GM23338 (cell line): ENCODE results near the gene EXD3. TPM values are rescaled to one million over a fixed set of nuclear protein-coding genes. Genes with fewer than 3 reads are reported as not detected.

ENCODE experiments used
- ATAC-seq: fragments of 200-7000 bp; cut with Tn5 transposase; 3 replicates; pipeline ENCODE4 v1.9.1; 2020
- DNase-seq: peaks from one replicate; pipeline ENCODE4 v3.0.0-alpha.2; 2015; ENCODE audit warnings: low spot score
- H2AFZ ChIP-seq: fragments of 200-600 bp; sonication (generic); 2 replicates; pipeline ENCODE4 v1.8.0; 2016; ENCODE audit warnings: antibody characterized with exemption, mild to moderate bottlenecking, moderate library complexity
- H3F3A ChIP-seq: fragments of 200-600 bp; sonication (generic); replicated peaks from 2 replicates; pipeline ENCODE4 v1.8.0; 2017; ENCODE audit warnings: antibody characterized with exemption, mixed run types, low read depth
- H3K27ac ChIP-seq: fragments of 200-600 bp; sonication (generic); 2 replicates; pipeline ENCODE4 v1.6.1; 2016; ENCODE audit warnings: low read depth
- H3K27me3 ChIP-seq: fragments of 200-600 bp; sonication (generic); 2 replicates; pipeline ENCODE4 v1.8.0; 2016; ENCODE audit warnings: mild to moderate bottlenecking, mixed run types, moderate library complexity; ENCODE audit not compliant: insufficient read depth
- H3K36me3 ChIP-seq: fragments of 200-600 bp; sonication (generic); 2 replicates; pipeline ENCODE4 v1.8.0; 2016; ENCODE audit warnings: mild to moderate bottlenecking; ENCODE audit not compliant: insufficient read depth
- H3K4me1 ChIP-seq: fragments of 200-600 bp; sonication (generic); 2 replicates; pipeline ENCODE4 v1.8.0; 2016; ENCODE audit warnings: mild to moderate bottlenecking, moderate library complexity; ENCODE audit not compliant: insufficient read depth
- H3K4me2 ChIP-seq: fragments of 200-600 bp; sonication (generic); 2 replicates; pipeline ENCODE4 v1.7.1; 2017; ENCODE audit warnings: mixed run types
- H3K4me3 ChIP-seq: fragments of 200-600 bp; sonication (generic); 2 replicates; pipeline ENCODE4 v1.6.1; 2016; ENCODE audit warnings: mixed run types
- H3K79me2 ChIP-seq: fragments of 200-600 bp; sonication (generic); replicated peaks from 2 replicates; pipeline ENCODE4 v1.8.0; 2017; ENCODE audit warnings: mild to moderate bottlenecking; ENCODE audit not compliant: insufficient read depth
- H3K9me2 ChIP-seq: fragments of 200-600 bp; sonication (generic); 2 replicates; pipeline ENCODE4 v1.8.0; 2017; ENCODE audit not compliant: insufficient read depth
- H4K20me1 ChIP-seq: fragments of 200-600 bp; sonication (generic); replicated peaks from 2 replicates; pipeline ENCODE4 v1.8.0; 2017; ENCODE audit warnings: mild to moderate bottlenecking; ENCODE audit not compliant: insufficient read depth
- H3K27ac Mint-ChIP-seq: 2 replicates; pipeline ENCODE4 v1.8.0; 2020; ENCODE audit warnings: inconsistent platforms, mild to moderate bottlenecking, moderate library complexity, mixed read lengths
- H3K27me3 Mint-ChIP-seq: 3 replicates; pipeline ENCODE4 v1.8.0; 2022; ENCODE audit warnings: low read depth, mild to moderate bottlenecking, moderate library complexity, mixed read lengths, inconsistent platforms; ENCODE audit not compliant: insufficient read depth, poor library complexity
- H3K36me3 Mint-ChIP-seq: 3 replicates; pipeline ENCODE4 v1.8.0; 2021; ENCODE audit warnings: low read depth, mild to moderate bottlenecking, inconsistent platforms, moderate library complexity, mixed read lengths
- H3K4me1 Mint-ChIP-seq: 3 replicates; pipeline ENCODE4 v1.8.0; 2020; ENCODE audit warnings: mild to moderate bottlenecking, inconsistent platforms, mixed read lengths
- H3K4me3 Mint-ChIP-seq: 3 replicates; pipeline ENCODE4 v1.8.0; 2021; ENCODE audit warnings: moderate library complexity, mild to moderate bottlenecking, inconsistent platforms, mixed read lengths
- H3K9me3 Mint-ChIP-seq: 3 replicates; pipeline ENCODE4 v1.8.0; 2020; ENCODE audit warnings: moderate library complexity, mild to moderate bottlenecking, inconsistent platforms, mixed read lengths
- EZH2 ChIP-seq: fragments of 200-600 bp; sonication (generic); IDR thresholded peaks from one replicate; pipeline ENCODE4 v1.8.0; 2017; ENCODE audit warnings: antibody characterized with exemption, mild to moderate bottlenecking, low read depth; ENCODE audit not compliant: unreplicated experiment
- NANOG ChIP-seq: IDR thresholded peaks from 2 replicates; pipeline ENCODE4 v1.6.1; 2016; ENCODE audit warnings: antibody characterized with exemption, borderline replicate concordance
- POLR2AphosphoS5 ChIP-seq: IDR thresholded peaks from 2 replicates; pipeline ENCODE4 v1.6.1; 2016; ENCODE audit warnings: antibody characterized with exemption, low read depth
- ZNF331 ChIP-seq: fragments of 250-450 bp; sonication (Bioruptor Pico); IDR thresholded peaks from 2 replicates; pipeline ENCODE4 v1.5.0; 2020; ENCODE audit warnings: low read depth, mild to moderate bottlenecking, moderate library complexity
- polyA plus RNA-seq: library from polyadenylated mRNA; unstranded; fragments of >200 nt; fragmentation: Nextera tagmentation; extraction: Ambion mirVana; gene quantifications from 2 replicates; pipeline ENCODE4 v1.2.1, GENCODE V29; 2016
- total RNA-seq: library from RNA; depleted of rRNA; stranded (reverse); fragments of >200 nt; shearing (Covaris generic); gene quantifications from 2 replicates; pipeline ENCODE4 v1.2.3, GENCODE V29; 2014
- TF ChIP-seq, protein P1 (sequence below): IDR thresholded peaks from one replicate; pipeline ENCODE4 v1.6.1; 2018; ENCODE audit warnings: antibody characterized with exemption; ENCODE audit not compliant: unreplicated experiment
- TF ChIP-seq, protein P2 (sequence below): fragments of 250-450 bp; sonication (Bioruptor Pico); IDR thresholded peaks from 2 replicates; pipeline ENCODE4 v1.5.0; 2020; ENCODE audit warnings: mild to moderate bottlenecking, moderate library complexity
- TF ChIP-seq, protein P3 (sequence below): IDR thresholded peaks from 2 replicates; pipeline ENCODE4 v1.6.1; 2016; ENCODE audit warnings: antibody characterized with exemption

EXD3 gene
- total and polyA plus RNA-seq, 2 experiments from 2014 or later = 3.6 to 9.7 TPM

DNA sequence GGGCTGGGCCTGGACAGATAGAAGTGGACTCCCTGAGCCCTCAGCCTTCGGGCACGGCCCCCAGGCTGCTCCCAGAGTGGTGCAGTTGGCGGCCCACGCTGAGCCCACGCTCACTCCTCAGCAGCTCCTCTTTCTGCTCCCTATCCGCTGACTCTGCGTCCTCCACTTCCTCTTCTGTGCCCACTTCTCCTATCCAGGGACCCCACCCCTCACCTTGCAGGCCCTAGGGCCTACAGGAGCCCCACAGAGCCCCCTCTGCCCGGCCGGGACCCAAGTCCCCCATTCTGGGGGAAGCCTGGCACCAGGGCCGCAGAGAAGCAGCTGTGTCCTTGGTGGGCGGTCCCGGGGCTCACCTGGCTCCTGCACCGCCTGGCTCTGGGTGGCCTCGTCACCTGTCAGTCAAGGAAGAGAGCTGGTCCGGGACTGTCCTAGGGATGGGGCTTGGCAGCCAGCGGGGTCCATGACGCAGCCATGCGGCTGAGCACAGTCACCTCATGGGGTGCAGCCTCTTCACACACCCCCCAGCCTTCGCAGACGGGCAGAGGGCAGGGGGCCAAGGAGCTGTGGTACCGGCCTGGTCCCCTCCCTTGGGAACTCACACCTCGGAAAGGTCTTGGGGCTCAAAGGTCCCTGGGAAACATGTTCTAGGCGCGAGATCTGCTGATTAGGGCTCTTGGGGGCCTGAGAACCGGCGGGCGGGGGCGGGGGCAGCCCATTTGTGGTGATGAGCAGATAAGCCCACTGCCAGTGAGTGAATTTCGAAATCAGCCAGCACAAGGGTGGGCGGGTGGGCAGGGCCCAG, 115.5 kb downstream of the EXD3 start (continued):
- TF ChIP-seq POLR2AphosphoS5 = no peak
- TF ChIP-seq, protein P1, sequence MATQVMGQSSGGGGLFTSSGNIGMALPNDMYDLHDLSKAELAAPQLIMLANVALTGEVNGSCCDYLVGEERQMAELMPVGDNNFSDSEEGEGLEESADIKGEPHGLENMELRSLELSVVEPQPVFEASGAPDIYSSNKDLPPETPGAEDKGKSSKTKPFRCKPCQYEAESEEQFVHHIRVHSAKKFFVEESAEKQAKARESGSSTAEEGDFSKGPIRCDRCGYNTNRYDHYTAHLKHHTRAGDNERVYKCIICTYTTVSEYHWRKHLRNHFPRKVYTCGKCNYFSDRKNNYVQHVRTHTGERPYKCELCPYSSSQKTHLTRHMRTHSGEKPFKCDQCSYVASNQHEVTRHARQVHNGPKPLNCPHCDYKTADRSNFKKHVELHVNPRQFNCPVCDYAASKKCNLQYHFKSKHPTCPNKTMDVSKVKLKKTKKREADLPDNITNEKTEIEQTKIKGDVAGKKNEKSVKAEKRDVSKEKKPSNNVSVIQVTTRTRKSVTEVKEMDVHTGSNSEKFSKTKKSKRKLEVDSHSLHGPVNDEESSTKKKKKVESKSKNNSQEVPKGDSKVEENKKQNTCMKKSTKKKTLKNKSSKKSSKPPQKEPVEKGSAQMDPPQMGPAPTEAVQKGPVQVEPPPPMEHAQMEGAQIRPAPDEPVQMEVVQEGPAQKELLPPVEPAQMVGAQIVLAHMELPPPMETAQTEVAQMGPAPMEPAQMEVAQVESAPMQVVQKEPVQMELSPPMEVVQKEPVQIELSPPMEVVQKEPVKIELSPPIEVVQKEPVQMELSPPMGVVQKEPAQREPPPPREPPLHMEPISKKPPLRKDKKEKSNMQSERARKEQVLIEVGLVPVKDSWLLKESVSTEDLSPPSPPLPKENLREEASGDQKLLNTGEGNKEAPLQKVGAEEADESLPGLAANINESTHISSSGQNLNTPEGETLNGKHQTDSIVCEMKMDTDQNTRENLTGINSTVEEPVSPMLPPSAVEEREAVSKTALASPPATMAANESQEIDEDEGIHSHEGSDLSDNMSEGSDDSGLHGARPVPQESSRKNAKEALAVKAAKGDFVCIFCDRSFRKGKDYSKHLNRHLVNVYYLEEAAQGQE = no peak

DNA sequence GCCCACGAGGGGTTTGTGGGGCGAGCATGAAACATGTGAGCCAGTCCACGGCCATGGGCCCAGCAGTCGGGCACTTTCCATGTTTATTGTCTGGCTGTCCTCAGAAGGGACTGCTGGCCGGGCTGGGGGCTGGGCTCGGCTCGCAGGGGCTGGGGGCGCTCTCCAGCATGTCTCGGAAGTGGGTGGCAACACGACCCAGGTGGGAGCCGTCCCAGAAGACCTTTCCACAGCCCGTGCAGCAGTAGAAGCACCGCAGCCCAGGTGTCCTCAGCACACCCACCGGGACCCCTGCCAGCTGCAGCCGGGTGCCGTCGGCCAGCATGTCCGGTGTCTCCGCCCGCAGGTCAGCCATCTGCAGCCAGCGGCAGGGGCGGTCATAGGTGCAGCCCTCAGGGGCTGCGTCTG, 116.1 kb downstream of the EXD3 start:
- DNase-seq (no peak), ATAC-seq (no peak)
- Histone ChIP-seq H3K27me3 (peaks cover 13% of the 10 kb centered on the region), H3K4me3 (no peak overlapping the region), H3K4me1 (peaks cover 21% of the 10 kb centered on the region; the same call in 1 of the 2 replicates), H3K79me2 (no peaks in the 10 kb centered on the region), H3K9me2 (no peaks in the 10 kb centered on the region), H4K20me1 (no peaks in the 10 kb centered on the region), H3K36me3 (no peaks in the 10 kb centered on the region), H2AFZ (no peak overlapping the region), H3K4me2 (no peak overlapping the region), H3F3A (peaks cover 8% of the 10 kb centered on the region), H3K27ac (no peak overlapping the region)
- peaks cover 25% of the 10 kb centered on the region for H3K4me1 Mint-ChIP-seq
- H3K27ac Mint-ChIP-seq = no peak overlapping the region
- no peak overlapping the region for H3K4me3 Mint-ChIP-seq
- no peaks in the 10 kb centered on the region for H3K36me3 Mint-ChIP-seq
- H3K9me3 Mint-ChIP-seq = no peaks in the 10 kb centered on the region
- H3K27me3 Mint-ChIP-seq = peaks cover 17% of the 10 kb centered on the region
- TF ChIP-seq, protein P1 = no peak
- TF ChIP-seq, protein P2, sequence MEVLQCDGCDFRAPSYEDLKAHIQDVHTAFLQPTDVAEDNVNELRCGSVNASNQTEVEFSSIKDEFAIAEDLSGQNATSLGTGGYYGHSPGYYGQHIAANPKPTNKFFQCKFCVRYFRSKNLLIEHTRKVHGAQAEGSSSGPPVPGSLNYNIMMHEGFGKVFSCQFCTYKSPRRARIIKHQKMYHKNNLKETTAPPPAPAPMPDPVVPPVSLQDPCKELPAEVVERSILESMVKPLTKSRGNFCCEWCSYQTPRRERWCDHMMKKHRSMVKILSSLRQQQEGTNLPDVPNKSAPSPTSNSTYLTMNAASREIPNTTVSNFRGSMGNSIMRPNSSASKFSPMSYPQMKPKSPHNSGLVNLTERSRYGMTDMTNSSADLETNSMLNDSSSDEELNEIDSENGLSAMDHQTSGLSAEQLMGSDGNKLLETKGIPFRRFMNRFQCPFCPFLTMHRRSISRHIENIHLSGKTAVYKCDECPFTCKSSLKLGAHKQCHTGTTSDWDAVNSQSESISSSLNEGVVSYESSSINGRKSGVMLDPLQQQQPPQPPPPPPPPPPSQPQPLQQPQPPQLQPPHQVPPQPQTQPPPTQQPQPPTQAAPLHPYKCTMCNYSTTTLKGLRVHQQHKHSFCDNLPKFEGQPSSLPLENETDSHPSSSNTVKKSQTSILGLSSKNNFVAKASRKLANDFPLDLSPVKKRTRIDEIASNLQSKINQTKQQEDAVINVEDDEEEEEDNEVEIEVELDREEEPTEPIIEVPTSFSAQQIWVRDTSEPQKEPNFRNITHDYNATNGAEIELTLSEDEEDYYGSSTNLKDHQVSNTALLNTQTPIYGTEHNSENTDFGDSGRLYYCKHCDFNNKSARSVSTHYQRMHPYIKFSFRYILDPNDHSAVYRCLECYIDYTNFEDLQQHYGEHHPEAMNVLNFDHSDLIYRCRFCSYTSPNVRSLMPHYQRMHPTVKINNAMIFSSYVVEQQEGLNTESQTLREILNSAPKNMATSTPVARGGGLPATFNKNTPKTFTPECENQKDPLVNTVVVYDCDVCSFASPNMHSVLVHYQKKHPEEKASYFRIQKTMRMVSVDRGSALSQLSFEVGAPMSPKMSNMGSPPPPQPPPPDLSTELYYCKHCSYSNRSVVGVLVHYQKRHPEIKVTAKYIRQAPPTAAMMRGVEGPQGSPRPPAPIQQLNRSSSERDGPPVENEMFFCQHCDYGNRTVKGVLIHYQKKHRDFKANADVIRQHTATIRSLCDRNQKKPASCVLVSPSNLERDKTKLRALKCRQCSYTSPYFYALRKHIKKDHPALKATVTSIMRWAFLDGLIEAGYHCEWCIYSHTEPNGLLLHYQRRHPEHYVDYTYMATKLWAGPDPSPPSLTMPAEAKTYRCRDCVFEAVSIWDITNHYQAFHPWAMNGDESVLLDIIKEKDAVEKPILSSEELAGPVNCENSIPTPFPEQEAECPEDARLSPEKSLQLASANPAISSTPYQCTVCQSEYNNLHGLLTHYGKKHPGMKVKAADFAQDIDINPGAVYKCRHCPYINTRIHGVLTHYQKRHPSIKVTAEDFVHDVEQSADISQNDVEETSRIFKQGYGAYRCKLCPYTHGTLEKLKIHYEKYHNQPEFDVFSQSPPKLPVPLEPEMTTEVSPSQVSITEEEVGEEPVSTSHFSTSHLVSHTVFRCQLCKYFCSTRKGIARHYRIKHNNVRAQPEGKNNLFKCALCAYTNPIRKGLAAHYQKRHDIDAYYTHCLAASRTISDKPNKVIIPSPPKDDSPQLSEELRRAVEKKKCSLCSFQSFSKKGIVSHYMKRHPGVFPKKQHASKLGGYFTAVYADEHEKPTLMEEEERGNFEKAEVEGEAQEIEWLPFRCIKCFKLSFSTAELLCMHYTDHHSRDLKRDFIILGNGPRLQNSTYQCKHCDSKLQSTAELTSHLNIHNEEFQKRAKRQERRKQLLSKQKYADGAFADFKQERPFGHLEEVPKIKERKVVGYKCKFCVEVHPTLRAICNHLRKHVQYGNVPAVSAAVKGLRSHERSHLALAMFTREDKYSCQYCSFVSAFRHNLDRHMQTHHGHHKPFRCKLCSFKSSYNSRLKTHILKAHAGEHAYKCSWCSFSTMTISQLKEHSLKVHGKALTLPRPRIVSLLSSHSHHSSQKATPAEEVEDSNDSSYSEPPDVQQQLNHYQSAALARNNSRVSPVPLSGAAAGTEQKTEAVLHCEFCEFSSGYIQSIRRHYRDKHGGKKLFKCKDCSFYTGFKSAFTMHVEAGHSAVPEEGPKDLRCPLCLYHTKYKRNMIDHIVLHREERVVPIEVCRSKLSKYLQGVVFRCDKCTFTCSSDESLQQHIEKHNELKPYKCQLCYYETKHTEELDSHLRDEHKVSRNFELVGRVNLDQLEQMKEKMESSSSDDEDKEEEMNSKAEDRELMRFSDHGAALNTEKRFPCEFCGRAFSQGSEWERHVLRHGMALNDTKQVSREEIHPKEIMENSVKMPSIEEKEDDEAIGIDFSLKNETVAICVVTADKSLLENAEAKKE (CRISPR knock-in tag) = no peak
- TF ChIP-seq NANOG (no peak), EZH2 (no peak), ZNF331 (CRISPR knock-in tag) (no peak)
- TF ChIP-seq, protein P3, sequence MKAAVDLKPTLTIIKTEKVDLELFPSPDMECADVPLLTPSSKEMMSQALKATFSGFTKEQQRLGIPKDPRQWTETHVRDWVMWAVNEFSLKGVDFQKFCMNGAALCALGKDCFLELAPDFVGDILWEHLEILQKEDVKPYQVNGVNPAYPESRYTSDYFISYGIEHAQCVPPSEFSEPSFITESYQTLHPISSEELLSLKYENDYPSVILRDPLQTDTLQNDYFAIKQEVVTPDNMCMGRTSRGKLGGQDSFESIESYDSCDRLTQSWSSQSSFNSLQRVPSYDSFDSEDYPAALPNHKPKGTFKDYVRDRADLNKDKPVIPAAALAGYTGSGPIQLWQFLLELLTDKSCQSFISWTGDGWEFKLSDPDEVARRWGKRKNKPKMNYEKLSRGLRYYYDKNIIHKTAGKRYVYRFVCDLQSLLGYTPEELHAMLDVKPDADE = no peak
